ENCODE measurements around the gene IPP. TPM values are rescaled to one million over a fixed set of nuclear protein-coding genes. Genes with fewer than 3 reads are reported as not detected.
A peak's percentile ranks its signal among the peaks of the same experiment; 100 is the strongest.
"Not testable (repeated sequence)": the region's sequence is repeated elsewhere in the genome, so short reads cannot be mapped to it uniquely, and the experiment has no call there.

The IPP gene
- polyA plus RNA-seq, 12 donors, result 15.5 to 25.3 (median 20.2) TPM; not detected in 1

- DNase-seq, result peak; percentile 99
Measured at GRCh38 chr1:45686288-45687013, 64.0 kb downstream of the IPP start, which contains the start of gene GPBP1L1. Gene GPBP1L1, minus strand, starts transcription at chr1:45686533. Its CDS starts 27,446 bp downstream, at chr1:45659087.

DNA sequence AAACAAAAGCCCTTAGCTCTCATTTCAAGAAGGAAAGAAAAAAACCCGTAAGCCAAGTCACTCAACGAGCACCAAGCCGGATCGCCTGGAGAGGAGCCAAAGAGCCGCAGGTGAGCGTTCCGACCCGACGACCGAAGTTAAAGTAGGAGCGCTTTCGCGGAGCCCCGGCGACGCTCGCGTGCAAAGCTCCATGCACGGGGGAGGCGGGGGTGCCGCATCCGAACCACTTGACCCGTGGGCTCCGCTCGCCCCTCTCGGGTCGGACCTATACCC is 64.5 kb downstream of the IPP start:
- DNase-seq, result peak; percentile 67

GRCh38 chr1:45685308-45686014 is 65.0 kb downstream of the IPP start:
- no peak for DNase-seq

DNA sequence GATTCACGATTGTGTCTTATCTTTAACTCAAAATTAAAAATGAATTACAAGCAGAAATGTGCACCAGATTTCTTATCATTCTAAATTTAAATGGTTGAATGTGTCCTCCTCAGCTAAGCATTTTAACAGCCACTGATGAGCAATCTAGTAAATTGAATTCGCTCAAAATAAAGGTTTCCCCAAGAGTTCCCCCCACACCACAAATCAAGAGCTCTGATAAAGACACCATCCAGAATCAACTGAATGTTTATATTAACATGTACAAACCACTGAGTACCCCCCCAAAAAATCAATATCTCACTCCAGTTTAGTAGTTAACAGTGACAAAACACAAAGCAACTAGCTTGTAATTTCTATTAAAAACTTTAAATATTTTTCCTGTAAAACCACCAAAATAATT is 66.1 kb downstream of the IPP start:
- no peak for DNase-seq

GRCh38 chr1:45682942-45683341 is 67.5 kb downstream of the IPP start:
- no peak for DNase-seq

DNA sequence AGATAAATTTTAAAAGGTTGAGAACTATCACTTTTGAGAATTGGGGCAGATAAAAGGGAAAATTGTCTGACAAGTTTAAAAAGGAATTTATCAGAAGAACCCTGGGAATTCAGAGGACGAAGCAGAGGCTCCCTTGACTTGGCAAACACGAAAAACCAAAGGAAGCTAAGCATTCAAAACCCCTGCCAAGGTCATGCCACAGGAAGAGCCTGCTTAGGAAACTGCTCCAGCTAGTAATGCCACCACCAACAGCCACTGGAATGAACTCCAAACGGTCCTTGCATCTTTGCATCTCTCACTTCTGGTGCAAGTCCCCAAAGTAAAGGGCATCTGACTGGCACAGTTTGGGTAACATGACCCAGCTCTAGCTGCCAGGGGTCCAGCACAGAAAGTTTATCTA is 71.3 kb downstream of the IPP start:
- DNase-seq, result no peak

DNA sequence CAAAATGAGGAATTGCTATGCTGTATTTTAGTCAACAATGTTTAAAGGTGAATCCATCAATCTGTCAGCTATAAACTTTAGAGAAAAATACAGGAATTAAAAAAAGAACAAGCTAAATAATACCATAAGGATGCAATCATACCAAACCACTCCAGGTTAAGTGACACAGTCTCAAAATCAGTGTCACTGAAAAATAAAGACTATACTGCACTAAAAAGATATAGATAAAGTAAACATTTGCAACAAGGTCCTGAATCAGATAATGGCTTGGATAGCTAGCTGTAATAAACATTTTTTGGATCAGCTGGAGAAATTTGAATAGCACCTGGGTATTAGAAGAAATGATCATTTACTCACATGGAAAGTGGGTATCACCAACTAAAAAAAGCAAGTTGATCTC is 72.0 kb downstream of the IPP start:
- no peak for DNase-seq

GRCh38 chr1:45677751-45678245 is 72.7 kb downstream of the IPP start:
- no peak for DNase-seq

- not testable (repeated sequence) for DNase-seq
Measured at GRCh38 chr1:45676553-45676952, 73.9 kb downstream of the IPP start.

GRCh38 chr1:45674478-45674877 is 76.0 kb downstream of the IPP start:
- DNase-seq, result no peak

DNA sequence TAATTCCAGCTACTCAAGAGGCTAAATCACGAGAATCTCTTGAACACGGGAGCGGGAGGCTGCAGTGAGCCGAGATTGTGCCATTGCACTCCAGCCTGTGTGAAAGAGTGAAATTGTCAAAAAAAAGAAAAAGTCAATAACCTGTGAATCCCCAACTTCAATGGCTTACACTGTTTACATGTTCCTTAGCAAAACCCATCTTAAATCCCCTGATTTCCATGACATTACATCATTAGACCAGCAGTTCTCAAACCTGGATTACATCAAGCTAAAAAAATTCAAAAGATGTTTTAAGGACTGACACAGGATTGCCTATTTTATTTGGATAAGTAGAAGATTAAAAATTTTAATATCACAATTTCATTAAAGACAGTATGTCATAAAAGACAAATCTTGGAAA is 76.5 kb downstream of the IPP start:
- no peak for DNase-seq

- no peak for DNase-seq
Measured at GRCh38 chr1:45669859-45670655, 80.4 kb downstream of the IPP start.

- no peak for DNase-seq
Measured at GRCh38 chr1:45669379-45669778, 81.1 kb downstream of the IPP start.

DNA sequence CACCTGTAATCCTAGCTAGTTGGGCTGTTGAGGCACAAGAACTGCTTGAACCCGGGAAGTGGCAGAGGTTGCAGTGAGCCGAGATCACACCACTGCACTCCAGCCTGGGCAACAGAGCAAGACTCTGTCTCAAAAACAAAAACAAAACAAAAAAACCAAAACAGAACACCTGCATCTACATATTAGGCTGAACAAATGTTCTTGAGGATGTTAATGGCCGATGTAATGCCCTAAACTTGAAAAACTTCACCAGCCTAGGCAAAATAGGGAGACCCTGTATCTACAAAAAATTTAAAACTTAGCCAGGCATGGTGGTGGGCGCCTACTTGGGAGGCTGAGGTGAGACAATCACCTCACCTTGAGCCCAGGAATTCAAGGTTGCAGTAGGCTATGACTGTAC is 81.9 kb downstream of the IPP start:
- no peak for DNase-seq

DNA sequence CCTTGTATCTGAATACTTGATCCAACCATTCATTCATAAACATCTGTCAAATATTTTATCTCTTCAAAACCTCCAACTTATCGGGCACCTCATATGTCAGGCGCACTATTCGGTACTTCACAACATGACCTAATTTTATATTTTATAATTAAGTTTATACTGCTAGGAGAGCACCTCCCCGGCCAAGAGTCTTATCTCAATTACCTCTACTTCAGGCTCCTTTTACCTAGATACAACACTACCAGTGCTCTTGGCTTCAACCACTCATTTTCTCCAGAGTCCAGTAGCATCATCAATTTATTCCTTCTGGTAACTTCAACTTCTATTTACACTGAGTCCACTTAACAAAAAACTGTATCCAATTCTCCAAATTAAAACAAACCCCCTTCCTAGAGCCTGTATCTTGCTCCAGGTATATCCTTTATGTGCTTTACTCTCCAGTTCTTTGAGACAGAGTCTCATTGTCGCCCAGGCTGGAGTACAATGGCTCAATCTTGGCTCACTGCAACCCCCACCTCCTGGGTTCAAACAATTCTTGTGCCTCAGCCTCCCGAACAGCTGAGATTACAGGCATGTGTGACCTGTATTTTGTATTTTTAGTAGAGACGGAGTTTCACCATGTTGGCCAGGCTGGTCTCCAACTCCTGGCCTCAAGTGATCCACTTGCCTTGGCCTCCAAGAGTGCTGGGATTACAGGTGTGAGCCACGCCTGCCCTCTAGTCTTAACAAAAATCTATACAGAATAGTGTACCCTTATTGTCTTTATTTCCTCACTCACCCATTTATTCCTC is 82.9 kb downstream of the IPP start:
- no peak for DNase-seq

GRCh38 chr1:45666836-45667235 is 83.6 kb downstream of the IPP start:
- no peak for DNase-seq

DNA sequence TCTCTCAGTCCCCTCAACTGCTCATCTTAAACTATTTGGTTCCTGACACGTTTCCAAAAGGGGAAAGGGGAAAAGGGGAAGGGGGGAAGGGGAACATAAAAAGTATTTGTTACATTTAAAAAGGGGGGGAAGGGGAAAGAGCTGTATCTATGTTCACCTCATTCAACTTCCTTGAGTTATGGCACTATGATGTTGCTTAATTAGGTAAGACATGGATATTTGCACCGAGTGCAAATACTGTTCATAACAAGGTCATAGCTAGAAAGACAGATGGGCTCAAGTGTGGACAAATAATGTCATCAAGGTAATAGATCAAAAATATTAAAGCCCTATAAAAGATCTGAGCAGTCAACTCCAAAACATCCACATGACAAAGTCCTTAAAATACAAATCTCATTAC is 90.1 kb downstream of the IPP start:
- DNase-seq, result no peak

DNA sequence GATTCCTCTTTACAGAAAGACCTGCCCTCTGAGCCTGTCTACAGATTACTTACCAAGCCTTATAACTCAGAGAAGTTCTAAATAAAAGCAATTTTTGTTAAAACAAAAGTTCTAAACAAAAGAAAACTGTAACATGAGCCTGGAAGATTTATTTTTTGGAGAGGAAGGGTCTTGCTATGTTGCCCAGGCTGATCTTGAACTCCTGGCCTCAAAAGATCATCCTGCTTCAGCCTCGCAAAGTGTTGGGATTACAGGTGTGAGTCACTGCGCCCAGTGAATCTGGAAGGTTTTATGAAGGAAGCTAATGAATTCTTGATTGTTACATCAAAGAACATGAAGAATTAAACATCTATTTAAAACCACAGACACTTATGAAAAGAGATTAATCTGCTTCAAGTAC is 91.2 kb downstream of the IPP start:
- DNase-seq, result no peak

- no peak for DNase-seq
Measured at GRCh38 chr1:45658171-45658570, 92.3 kb downstream of the IPP start.

DNA sequence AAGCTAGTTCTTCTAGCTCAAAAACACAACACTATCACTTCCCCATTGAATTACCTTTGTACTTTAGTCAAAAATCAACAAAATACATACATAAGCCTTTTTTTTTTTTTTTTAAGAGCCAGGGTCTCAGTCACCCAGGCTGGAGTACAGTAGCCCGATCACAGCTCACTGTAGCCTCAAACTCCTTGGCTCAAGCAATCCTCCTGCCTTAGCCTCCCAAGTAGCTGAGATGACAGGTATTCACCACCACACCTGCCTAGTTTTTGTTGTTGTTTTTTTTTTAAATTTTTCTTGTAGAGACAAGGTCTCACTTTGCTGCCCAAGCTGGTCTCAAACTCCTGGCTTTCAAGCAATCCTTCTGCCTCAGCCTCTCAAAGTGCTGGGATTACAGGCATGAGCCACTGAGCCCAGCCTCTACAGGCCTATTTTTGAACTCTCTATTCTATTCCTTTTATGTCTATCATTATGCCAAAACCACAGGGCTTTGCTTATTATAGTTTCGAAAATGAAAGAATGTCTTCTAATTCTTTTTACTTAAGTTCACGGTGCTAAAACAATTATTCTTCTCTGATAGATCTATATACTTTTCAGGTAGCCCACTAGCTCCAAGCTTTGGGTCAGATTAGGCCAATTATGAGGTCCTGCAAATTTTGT is 93.8 kb downstream of the IPP start:
- no peak for DNase-seq

- no peak for DNase-seq
Measured at GRCh38 chr1:45654540-45655280, 95.7 kb downstream of the IPP start.

Measured in muscle of arm (tissue), 12 donors.